SK-N-SH treated with all-trans-retinoic acid at 6 μM for 48 hours (cell line): ENCODE data around the gene KCNJ1.

Experiments used
- ATAC-seq: fragments of 200-7000 bp; cut with Tn5 transposase; 3 replicates; pipeline ENCODE4 v1.9.1; 2020; ENCODE audit warnings: mild to moderate bottlenecking, moderate library complexity
- CSDC2 ChIP-seq: fragments of 250-450 bp; sonication (Bioruptor Pico); IDR thresholded peaks from 2 replicates; pipeline ENCODE4 v1.5.0; 2020; ENCODE audit warnings: mild to moderate bottlenecking, moderate library complexity
- ESRRG ChIP-seq: fragments of 250-450 bp; sonication (Bioruptor Pico); IDR thresholded peaks from 2 replicates; pipeline ENCODE4 v1.6.1; 2021; ENCODE audit warnings: mild to moderate bottlenecking
- GLIS3 ChIP-seq: fragments of 250-450 bp; sonication (Bioruptor Pico); IDR thresholded peaks from 2 replicates; pipeline ENCODE4 v1.5.0; 2020; ENCODE audit warnings: mild to moderate bottlenecking, moderate library complexity
- ISL1 ChIP-seq: fragments of 250-450 bp; sonication (Bioruptor Pico); IDR thresholded peaks from 2 replicates; pipeline ENCODE4 v2.1.2; 2022; ENCODE audit warnings: mild to moderate bottlenecking, moderate library complexity
- OSR1 ChIP-seq: fragments of 250-450 bp; sonication (Bioruptor Pico); IDR thresholded peaks from 2 replicates; pipeline ENCODE4 v1.8.0; 2022; ENCODE audit warnings: moderate library complexity, mild to moderate bottlenecking, inconsistent platforms
- PPARA ChIP-seq: fragments of 250-450 bp; sonication (Bioruptor Pico); IDR thresholded peaks from 2 replicates; pipeline ENCODE4 v1.5.0; 2020; ENCODE audit warnings: mild to moderate bottlenecking, borderline replicate concordance
- RARB ChIP-seq: fragments of 250-450 bp; sonication (Bioruptor Pico); IDR thresholded peaks from 2 replicates; pipeline ENCODE4 v1.8.0; 2021; ENCODE audit warnings: mild to moderate bottlenecking, moderate library complexity
- SNAI2 ChIP-seq: fragments of 250-450 bp; sonication (Bioruptor Pico); IDR thresholded peaks from 2 replicates; pipeline ENCODE4 v1.5.0; 2020; ENCODE audit warnings: mild to moderate bottlenecking, moderate library complexity
- TCF4 ChIP-seq: fragments of 250-450 bp; sonication (Bioruptor Pico); IDR thresholded peaks from 2 replicates; pipeline ENCODE4 v1.8.0; 2021; ENCODE audit warnings: mild to moderate bottlenecking, moderate library complexity, borderline replicate concordance
- TOX ChIP-seq: fragments of 250-450 bp; sonication (Bioruptor Pico); IDR thresholded peaks from 2 replicates; pipeline ENCODE4 v1.8.0; 2021; ENCODE audit warnings: mild to moderate bottlenecking, moderate library complexity, borderline replicate concordance
- ZC3H10 ChIP-seq: fragments of 250-450 bp; sonication (Bioruptor Pico); IDR thresholded peaks from 2 replicates; pipeline ENCODE4 v1.5.1; 2021; ENCODE audit warnings: mild to moderate bottlenecking, moderate library complexity
- ZFP3 ChIP-seq: fragments of 250-450 bp; sonication (Bioruptor Pico); IDR thresholded peaks from 2 replicates; pipeline ENCODE4 v1.5.0; 2020; ENCODE audit warnings: mild to moderate bottlenecking, moderate library complexity
- ZFP30 ChIP-seq: fragments of 450-650 bp; formaldehyde crosslinking; IDR thresholded peaks from 2 replicates; pipeline ENCODE4 v1.5.0; 2022; ENCODE audit warnings: mild to moderate bottlenecking, moderate library complexity
- ZNF565 ChIP-seq: fragments of 450-650 bp; formaldehyde crosslinking; conservative IDR thresholded peaks from 2 replicates; pipeline ENCODE4 v1.5.0; 2020; ENCODE audit warnings: low read depth, mild to moderate bottlenecking, moderate library complexity
- ZNF70 ChIP-seq: fragments of 450-650 bp; formaldehyde crosslinking; IDR thresholded peaks from 2 replicates; pipeline ENCODE4 v1.5.0; 2020; ENCODE audit warnings: mild to moderate bottlenecking, moderate library complexity
- ZNF8 ChIP-seq: fragments of 450-650 bp; formaldehyde crosslinking; IDR thresholded peaks from 2 replicates; pipeline ENCODE4 v1.5.0; 2020; ENCODE audit warnings: mild to moderate bottlenecking, moderate library complexity
- TF ChIP-seq, protein P1 (sequence below): fragments of 250-450 bp; sonication (Bioruptor Pico); IDR thresholded peaks from 2 replicates; pipeline ENCODE4 v1.8.0; 2020; ENCODE audit warnings: mild to moderate bottlenecking, moderate library complexity, borderline replicate concordance
- TF ChIP-seq, protein P2 (sequence below): fragments of 250-450 bp; sonication (Bioruptor Pico); IDR thresholded peaks from 2 replicates; pipeline ENCODE4 v1.5.0; 2020; ENCODE audit warnings: mild to moderate bottlenecking, moderate library complexity
- TF ChIP-seq, protein P3 (sequence below): fragments of 250-450 bp; sonication (Bioruptor Pico); IDR thresholded peaks from 2 replicates; pipeline ENCODE4 v1.5.1; 2020; ENCODE audit warnings: low read depth, mild to moderate bottlenecking, moderate library complexity
- TF ChIP-seq, protein P4 (sequence below): fragments of 250-450 bp; sonication (Bioruptor Pico); IDR thresholded peaks from 2 replicates; pipeline ENCODE4 v1.8.0; 2021; ENCODE audit warnings: low read depth, mild to moderate bottlenecking, moderate library complexity, borderline replicate concordance

The KCNJ1 gene

DNA sequence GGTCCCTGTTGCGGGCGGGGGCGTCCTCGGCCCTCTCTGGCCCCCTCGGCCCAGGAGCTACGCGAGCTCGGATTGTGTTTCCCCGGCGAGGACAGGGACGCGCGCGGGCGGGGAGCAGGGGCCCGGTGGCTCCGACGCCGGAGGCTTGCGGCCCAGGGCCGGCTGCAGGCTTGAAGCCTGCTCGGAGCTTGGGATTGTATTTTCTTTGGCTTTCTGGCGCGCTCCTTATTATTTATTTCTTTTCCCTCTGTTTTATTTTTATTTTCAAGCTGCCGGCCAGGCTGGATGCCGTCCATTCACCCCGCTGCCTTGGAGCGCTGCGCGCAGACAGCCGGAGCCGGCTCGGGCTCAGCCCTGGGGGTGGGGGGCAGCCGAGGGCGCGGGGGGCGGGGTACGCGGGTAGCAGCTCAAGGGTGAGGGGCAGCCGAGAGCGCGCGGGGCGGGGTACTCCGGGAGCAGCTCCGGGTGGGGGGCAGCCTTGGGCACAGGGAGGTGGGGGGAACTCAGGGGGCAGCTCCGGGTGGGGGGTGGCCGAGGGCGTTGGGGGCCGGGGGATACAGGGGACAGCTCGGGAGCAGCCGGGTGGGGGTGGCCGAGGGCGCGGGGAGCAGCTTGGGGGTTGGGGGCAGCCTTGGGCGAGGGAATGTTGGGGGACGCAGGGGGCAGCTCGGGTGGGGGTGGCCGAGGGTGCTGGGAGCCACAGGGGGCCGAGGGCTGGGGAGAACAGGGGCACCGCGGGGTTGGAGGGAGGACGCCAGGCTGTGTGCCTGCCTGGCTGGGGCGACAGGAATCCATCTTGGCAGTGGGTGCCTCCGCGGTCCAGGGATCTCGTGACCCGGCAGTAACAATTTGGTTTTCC, 42.7 kb downstream of the KCNJ1 start:
- no peak for TF ChIP-seq ZNF70 (CRISPR knock-in tag)

DNA sequence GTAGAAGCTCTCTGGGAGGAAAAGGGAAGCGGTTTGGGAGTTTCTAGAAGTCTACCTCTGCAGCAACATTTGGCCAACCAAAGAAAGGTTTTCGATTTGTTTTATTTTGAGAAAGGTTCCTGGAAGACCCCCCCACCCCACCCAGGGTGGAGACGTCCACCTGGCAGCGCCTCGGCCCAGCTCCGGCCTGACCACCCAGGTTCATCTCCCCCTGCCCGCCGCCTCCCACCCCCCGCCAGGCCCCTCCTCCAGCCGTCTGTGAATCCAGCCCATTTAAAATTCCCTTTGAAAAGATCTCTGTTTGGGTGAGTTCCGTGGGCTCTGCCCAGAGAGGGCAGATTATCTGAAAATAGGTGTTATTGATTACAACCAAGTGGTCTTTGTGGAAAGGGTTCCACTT, 43.3 kb downstream of the KCNJ1 start:
- ATAC-seq, result no peak
- TF ChIP-seq ISL1 (CRISPR knock-in tag) (no peak), ZC3H10 (CRISPR knock-in tag) (no peak), ZFP30 (CRISPR knock-in tag) (no peak), SNAI2 (no peak), ZNF70 (CRISPR knock-in tag) (no peak), PPARA (CRISPR knock-in tag) (no peak), ESRRG (CRISPR knock-in tag) (no peak), ZNF8 (CRISPR knock-in tag) (no peak), RARB (CRISPR knock-in tag) (no peak), TCF4 (CRISPR knock-in tag) (no peak), OSR1 (CRISPR knock-in tag) (no peak), CSDC2 (CRISPR knock-in tag) (no peak), TOX (no peak)
- TF ChIP-seq, protein P1, sequence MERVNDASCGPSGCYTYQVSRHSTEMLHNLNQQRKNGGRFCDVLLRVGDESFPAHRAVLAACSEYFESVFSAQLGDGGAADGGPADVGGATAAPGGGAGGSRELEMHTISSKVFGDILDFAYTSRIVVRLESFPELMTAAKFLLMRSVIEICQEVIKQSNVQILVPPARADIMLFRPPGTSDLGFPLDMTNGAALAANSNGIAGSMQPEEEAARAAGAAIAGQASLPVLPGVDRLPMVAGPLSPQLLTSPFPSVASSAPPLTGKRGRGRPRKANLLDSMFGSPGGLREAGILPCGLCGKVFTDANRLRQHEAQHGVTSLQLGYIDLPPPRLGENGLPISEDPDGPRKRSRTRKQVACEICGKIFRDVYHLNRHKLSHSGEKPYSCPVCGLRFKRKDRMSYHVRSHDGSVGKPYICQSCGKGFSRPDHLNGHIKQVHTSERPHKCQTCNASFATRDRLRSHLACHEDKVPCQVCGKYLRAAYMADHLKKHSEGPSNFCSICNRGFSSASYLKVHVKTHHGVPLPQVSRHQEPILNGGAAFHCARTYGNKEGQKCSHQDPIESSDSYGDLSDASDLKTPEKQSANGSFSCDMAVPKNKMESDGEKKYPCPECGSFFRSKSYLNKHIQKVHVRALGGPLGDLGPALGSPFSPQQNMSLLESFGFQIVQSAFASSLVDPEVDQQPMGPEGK (CRISPR knock-in tag), result no peak

More for the DNA sequence above, 42.7 kb downstream of the KCNJ1 start:
- no peak for ATAC-seq

DNA sequence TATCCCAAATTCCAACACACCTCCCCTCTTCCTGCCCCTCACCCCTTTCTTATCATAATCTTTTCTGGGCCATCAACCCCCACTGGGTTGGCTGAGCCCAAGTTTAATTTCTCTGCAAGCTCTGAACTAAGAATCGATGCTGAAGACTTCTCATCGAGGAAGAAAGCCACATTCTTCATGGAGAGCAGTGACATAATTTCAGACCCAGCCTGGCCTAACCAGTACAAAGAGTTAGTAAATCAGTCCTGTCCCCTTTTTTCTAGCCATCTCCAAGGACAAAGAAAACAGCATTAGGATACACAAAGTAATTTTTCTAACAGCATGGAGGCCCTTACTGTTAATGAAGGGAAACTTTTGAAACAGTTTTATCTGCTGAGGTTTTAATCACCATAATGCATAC, 45.0 kb downstream of the KCNJ1 start:
- no peak for ATAC-seq
- TF ChIP-seq ZNF565 (CRISPR knock-in tag), result no peak
- TF ChIP-seq PPARA (CRISPR knock-in tag), result no peak
- TF ChIP-seq TOX, result no peak
- TF ChIP-seq RARB (CRISPR knock-in tag), result no peak
- TF ChIP-seq OSR1 (CRISPR knock-in tag), result no peak
- TF ChIP-seq, protein P2, sequence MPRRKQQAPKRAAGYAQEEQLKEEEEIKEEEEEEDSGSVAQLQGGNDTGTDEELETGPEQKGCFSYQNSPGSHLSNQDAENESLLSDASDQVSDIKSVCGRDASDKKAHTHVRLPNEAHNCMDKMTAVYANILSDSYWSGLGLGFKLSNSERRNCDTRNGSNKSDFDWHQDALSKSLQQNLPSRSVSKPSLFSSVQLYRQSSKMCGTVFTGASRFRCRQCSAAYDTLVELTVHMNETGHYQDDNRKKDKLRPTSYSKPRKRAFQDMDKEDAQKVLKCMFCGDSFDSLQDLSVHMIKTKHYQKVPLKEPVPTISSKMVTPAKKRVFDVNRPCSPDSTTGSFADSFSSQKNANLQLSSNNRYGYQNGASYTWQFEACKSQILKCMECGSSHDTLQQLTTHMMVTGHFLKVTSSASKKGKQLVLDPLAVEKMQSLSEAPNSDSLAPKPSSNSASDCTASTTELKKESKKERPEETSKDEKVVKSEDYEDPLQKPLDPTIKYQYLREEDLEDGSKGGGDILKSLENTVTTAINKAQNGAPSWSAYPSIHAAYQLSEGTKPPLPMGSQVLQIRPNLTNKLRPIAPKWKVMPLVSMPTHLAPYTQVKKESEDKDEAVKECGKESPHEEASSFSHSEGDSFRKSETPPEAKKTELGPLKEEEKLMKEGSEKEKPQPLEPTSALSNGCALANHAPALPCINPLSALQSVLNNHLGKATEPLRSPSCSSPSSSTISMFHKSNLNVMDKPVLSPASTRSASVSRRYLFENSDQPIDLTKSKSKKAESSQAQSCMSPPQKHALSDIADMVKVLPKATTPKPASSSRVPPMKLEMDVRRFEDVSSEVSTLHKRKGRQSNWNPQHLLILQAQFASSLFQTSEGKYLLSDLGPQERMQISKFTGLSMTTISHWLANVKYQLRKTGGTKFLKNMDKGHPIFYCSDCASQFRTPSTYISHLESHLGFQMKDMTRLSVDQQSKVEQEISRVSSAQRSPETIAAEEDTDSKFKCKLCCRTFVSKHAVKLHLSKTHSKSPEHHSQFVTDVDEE, result no peak
- TF ChIP-seq ZNF8 (CRISPR knock-in tag), result no peak
- no peak for TF ChIP-seq ZC3H10 (CRISPR knock-in tag)
- TF ChIP-seq ZNF70 (CRISPR knock-in tag), result no peak
- TF ChIP-seq ESRRG (CRISPR knock-in tag), result no peak
- no peak for TF ChIP-seq CSDC2 (CRISPR knock-in tag)
- TF ChIP-seq TCF4 (CRISPR knock-in tag), result no peak
- no peak for TF ChIP-seq ZFP3 (CRISPR knock-in tag)
- TF ChIP-seq, all 23 proteins: peak for 0

DNA sequence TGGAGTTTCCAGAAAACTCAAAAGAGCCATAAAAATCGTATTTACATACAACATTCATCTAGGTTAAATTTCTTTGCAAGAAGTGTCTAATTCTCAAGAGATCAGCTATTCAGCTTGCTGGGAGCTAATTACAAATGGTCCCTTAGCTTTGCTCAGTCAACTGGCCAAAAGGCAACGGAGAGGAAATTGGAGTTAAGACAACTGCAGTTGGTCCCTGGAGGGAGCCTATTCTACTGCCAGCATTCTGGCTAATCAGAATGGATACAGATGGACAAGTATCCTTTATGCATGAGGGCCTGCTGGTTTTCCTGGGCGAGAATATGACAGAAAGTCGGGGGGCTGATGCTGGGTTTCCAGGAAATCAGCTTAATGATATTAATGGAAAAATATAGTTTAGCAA, 45.5 kb downstream of the KCNJ1 start:
- TF ChIP-seq ZC3H10 (CRISPR knock-in tag), result no peak
- TF ChIP-seq PPARA (CRISPR knock-in tag), result no peak
- TF ChIP-seq, protein P3, sequence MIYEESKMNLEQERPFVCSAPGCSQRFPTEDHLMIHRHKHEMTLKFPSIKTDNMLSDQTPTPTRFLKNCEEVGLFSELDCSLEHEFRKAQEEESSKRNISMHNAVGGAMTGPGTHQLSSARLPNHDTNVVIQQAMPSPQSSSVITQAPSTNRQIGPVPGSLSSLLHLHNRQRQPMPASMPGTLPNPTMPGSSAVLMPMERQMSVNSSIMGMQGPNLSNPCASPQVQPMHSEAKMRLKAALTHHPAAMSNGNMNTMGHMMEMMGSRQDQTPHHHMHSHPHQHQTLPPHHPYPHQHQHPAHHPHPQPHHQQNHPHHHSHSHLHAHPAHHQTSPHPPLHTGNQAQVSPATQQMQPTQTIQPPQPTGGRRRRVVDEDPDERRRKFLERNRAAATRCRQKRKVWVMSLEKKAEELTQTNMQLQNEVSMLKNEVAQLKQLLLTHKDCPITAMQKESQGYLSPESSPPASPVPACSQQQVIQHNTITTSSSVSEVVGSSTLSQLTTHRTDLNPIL (CRISPR knock-in tag), result no peak
- TF ChIP-seq ZNF8 (CRISPR knock-in tag), result no peak
- TF ChIP-seq, all 23 proteins: peak for 0
- no peak for ATAC-seq

DNA sequence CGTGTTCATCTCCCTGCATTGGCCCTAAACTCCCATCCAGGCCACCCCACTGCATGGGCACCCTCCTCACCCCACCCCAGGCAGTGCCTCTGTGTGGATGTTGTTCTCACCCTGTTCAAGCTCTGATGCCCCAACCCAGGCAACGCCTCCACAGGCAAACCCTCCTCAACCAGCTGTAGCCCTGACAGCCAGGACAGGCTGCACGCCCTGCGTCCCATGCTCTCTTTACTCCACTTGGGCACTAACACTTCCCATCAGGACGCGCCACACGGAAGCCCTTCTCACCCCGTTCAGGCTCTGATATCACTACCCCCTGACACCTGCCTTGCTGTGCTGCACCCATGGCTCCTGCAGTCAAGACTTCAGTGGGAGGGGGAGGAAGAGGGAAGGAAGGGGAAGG, 47.9 kb downstream of the KCNJ1 start:
- no peak for ATAC-seq
- no peak for TF ChIP-seq ISL1 (CRISPR knock-in tag)
- no peak for TF ChIP-seq GLIS3 (CRISPR knock-in tag)
- TF ChIP-seq, protein P1 (CRISPR knock-in tag), result no peak
- TF ChIP-seq, protein P4, sequence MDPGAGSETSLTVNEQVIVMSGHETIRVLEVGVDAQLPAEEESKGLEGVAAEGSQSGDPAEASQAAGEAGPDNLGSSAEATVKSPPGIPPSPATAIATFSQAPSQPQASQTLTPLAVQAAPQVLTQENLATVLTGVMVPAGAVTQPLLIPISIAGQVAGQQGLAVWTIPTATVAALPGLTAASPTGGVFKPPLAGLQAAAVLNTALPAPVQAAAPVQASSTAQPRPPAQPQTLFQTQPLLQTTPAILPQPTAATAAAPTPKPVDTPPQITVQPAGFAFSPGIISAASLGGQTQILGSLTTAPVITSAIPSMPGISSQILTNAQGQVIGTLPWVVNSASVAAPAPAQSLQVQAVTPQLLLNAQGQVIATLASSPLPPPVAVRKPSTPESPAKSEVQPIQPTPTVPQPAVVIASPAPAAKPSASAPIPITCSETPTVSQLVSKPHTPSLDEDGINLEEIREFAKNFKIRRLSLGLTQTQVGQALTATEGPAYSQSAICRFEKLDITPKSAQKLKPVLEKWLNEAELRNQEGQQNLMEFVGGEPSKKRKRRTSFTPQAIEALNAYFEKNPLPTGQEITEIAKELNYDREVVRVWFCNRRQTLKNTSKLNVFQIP, result no peak
- TF ChIP-seq, protein P3 (CRISPR knock-in tag), result no peak
